ENCODE data around the gene TSR3. TPM values are rescaled to one million over a fixed set of nuclear protein-coding genes. Genes with fewer than 3 reads are reported as not detected.

TSR3 gene
- total and polyA plus RNA-seq, 5 donors from 2014 or later, result 31.5 to 103 (median 92.2) TPM

DNA sequence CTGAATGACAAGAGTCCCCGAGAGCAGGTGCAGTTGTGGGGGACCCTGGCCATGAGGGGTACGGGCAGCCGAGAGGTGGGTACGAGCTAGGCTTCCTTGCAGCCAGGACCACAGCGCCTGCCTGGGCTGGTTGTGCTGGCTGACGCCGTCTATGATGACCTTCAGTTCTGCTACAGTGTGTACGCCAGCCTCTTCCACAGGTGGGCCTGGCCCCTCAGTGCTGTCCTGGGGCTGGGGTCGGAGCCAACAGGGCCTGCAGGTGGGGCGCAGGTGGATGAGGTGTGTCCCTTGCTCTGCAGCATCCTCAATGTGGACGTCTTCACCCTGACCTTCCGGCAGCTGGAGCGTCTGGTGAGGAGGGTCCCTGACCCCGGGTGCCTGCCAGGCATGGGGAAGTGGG lies 7.2 kb downstream of the TSR3 start:
- peaks cover 9% of the 10 kb centered on the region for H3K36me3 ChIP-seq (ENCODE audit: control insufficient read depth, insufficient read depth, low read length)
- no peaks in the 10 kb centered on the region for H3K9me3 Mint-ChIP-seq
- H3K4me3 Mint-ChIP-seq, result peak overlapping the region in 1 of 4 donors; percentile 58
- H3K4me1 ChIP-seq (ENCODE audit: control insufficient read depth, insufficient read depth, low read length, poor library complexity, severe bottlenecking), result peaks cover 20% of the 10 kb centered on the region
- no peaks in the 10 kb centered on the region for H3K27me3 ChIP-seq (ENCODE audit: control insufficient read depth, insufficient read depth, low read length)
- DNase-seq (no peak), ATAC-seq (ENCODE audit: low read depth in 2 of 2) (no peak)
- no peak overlapping the region for H3K27ac Mint-ChIP-seq
- H3K9me3 ChIP-seq (ENCODE audit: control insufficient read depth in 2 of 2, low read length in 2 of 2), result no peaks in the 10 kb centered on the region
- H3K27me3 Mint-ChIP-seq, result no peaks in the 10 kb centered on the region
- no peak overlapping the region for H3K4me3 ChIP-seq (ENCODE audit: low read depth, low read length)
- no peaks in the 10 kb centered on the region for H3K36me3 Mint-ChIP-seq
- H3K27ac ChIP-seq (ENCODE audit: insufficient read depth, low read length, poor library complexity, severe bottlenecking), result no peak overlapping the region
- peaks cover 0 to 18% (median 3%) of the 10 kb centered on the region in 4 donors for H3K4me1 Mint-ChIP-seq

DNA sequence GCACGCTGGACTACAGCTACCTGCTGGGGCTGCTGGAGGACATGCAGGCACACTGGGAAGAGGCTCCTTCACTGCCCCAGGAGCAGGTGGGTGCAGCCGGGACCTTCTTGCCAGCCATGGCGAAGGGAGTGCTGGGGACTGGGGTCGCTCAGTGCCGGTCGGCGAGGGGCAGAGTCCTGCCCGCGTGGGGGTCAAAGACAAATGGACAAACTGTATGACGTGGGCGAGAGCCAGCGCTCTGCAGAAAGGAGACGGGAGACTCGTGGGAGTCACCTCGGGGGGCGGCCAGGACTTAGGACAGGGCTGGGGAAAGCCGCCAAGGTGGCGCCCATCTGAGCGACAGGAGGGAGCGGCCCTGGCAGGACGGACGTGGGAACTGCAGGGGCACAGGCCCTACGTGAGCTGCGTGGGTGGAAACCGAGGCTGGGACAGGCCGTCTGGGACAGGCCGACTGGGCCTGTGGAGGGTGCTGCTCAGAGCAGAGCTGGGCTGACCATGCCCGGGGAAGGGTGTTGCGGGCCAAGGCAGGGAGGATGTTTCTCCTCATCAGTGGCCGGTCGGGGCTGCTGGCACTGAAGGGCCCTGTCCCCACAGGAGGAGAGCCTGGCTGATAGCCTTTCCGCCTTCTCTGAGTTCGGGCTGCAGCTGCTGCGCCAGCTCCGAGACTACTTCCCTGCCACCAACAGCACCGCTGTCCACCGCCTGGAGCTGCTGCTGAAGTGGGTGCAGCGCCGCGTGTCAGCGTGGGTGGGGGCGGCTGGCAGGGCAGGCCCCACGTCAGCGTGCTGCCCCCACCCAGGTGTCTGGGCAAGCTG lies 8.0 kb downstream of the TSR3 start:
- ATAC-seq (ENCODE audit: low read depth in 2 of 2) (no peak), DNase-seq (no peak)
- no peaks in the 10 kb centered on the region for H3K9me3 ChIP-seq (ENCODE audit: control insufficient read depth in 2 of 2, low read length in 2 of 2)
- Mint-ChIP-seq H3K27me3 (no peaks in the 10 kb centered on the region), H3K4me1 (peaks cover 0 to 16% (median 3%) of the 10 kb centered on the region in 4 donors), H3K4me3 (peak overlapping the region; percentile 63 to 80 (median 72)), H3K36me3 (no peaks in the 10 kb centered on the region), H3K9me3 (no peaks in the 10 kb centered on the region), H3K27ac (peak overlapping the region; percentile 53 to 75 (median 60))
- H3K27ac ChIP-seq (ENCODE audit: insufficient read depth, low read length, poor library complexity, severe bottlenecking), result no peak overlapping the region
- no peaks in the 10 kb centered on the region for H3K27me3 ChIP-seq (ENCODE audit: control insufficient read depth, insufficient read depth, low read length)
- peaks cover 2% of the 10 kb centered on the region for H3K36me3 ChIP-seq (ENCODE audit: control insufficient read depth, insufficient read depth, low read length)
- no peak overlapping the region for H3K4me3 ChIP-seq (ENCODE audit: low read depth, low read length)
- H3K4me1 ChIP-seq (ENCODE audit: control insufficient read depth, insufficient read depth, low read length, poor library complexity, severe bottlenecking), result peaks cover 20% of the 10 kb centered on the region

DNA sequence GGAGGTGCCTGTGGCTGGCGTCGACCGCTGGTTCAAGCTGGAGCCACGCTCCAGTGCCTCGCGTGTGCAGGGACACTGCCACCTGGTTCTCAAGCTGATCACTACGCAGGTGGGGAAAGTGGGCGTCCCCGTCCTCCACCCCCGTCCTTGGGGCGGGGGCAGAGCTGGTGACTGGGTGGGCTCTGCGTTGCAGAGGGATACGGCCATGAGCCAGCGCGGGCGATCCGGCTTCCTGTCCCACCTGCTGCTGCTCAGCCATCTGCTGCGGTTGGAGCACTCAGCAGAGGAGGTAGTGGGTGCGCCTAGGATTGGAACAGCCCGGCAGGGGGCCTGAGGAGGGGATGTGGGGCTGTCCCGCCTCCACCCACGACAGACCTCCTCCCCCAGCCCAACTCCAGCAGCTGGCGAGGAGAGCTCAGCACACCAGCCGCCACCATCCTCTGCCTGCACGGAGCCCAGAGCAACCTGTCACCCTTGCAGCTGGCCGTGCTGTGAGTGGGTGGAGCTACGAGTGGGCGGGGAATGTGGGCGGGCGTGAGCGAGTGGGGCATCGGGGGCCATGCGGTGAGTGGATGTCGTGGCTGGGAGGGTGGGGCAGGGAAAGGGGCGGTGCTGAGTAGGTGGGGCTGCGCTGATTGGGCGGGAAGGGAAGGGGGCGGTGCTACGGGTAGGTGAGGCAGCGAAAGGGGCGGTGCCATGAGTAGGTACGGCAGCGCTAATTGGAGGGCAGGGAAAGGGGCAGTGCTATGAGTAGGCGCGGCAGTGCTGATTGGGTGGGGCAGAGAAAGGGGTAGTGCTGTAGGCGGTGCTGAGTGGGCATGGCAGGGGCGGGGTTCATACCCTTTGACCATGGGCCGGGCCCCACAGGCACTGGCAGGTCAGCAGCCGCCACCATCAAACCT lies 8.9 kb downstream of the TSR3 start:
- Mint-ChIP-seq H3K36me3 (no peaks in the 10 kb centered on the region), H3K27me3 (no peaks in the 10 kb centered on the region), H3K4me1 (peaks cover 0 to 16% (median 3%) of the 10 kb centered on the region in 4 donors), H3K4me3 (peak overlapping the region; percentile 63 to 80 (median 72)), H3K27ac (peak overlapping the region in 2 of 3 donors; percentile 60 to 75), H3K9me3 (no peaks in the 10 kb centered on the region)
- H3K4me1 ChIP-seq (ENCODE audit: control insufficient read depth, insufficient read depth, low read length, poor library complexity, severe bottlenecking), result peaks cover 23% of the 10 kb centered on the region
- peak overlapping the region; percentile 32 for H3K4me3 ChIP-seq (ENCODE audit: low read depth, low read length)
- no peaks in the 10 kb centered on the region for H3K27me3 ChIP-seq (ENCODE audit: control insufficient read depth, insufficient read depth, low read length)
- ATAC-seq (ENCODE audit: low read depth in 2 of 2), result peak; percentile 83 to 86
- DNase-seq, result peak; percentile 94 to 97 (median 95)
- H3K9me3 ChIP-seq (ENCODE audit: control insufficient read depth in 2 of 2, low read length in 2 of 2), result no peaks in the 10 kb centered on the region
- H3K27ac ChIP-seq (ENCODE audit: insufficient read depth, low read length, poor library complexity, severe bottlenecking), result peak overlapping the region; percentile 5
- H3K36me3 ChIP-seq (ENCODE audit: control insufficient read depth, insufficient read depth, low read length), result no peaks in the 10 kb centered on the region

DNA sequence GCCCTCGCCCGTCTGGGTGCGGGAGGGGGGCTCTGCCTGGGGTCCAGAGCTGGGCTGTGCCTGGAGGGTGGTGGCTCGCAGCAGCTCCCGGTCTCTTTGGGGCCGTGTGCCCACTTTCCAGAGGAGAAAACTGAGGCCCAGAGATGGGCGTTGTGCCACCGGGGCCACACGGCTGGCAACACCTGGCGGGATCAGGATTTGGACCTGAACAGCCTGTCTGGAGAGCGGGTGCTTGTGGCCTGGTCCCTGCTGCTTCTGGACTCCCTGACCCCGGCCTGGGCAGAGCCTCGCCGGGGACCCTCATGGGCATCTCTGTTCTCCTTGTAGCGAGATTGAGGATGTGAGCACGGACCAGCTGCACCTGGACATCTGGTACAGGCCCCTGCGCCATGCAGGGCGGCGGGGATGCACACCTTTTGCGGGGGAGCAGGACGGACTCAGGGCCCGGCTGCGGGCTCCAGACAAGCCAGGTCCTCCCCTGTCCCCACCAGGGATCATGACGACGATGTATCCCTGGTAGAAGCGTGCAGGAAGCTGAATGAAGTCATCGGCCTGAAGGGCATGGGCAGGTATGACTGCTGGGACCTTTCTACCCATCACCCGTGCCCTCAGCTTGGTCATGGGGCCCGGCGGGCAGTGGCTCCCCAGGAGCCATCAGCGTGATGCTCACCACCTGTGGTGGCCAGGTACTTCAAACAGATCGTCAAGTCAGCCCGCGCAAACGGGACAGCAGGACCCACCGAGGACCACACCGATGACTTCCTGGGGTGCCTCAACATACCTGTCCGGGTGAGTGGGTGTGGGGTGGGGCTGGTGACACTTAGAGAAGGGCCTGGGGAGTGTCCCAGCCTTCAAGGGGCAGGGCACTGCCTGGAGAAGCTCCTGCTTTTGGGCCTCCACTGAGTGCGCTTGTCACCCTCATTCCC lies 9.9 kb downstream of the TSR3 start:
- H3K27ac Mint-ChIP-seq, result no peak overlapping the region

DNA sequence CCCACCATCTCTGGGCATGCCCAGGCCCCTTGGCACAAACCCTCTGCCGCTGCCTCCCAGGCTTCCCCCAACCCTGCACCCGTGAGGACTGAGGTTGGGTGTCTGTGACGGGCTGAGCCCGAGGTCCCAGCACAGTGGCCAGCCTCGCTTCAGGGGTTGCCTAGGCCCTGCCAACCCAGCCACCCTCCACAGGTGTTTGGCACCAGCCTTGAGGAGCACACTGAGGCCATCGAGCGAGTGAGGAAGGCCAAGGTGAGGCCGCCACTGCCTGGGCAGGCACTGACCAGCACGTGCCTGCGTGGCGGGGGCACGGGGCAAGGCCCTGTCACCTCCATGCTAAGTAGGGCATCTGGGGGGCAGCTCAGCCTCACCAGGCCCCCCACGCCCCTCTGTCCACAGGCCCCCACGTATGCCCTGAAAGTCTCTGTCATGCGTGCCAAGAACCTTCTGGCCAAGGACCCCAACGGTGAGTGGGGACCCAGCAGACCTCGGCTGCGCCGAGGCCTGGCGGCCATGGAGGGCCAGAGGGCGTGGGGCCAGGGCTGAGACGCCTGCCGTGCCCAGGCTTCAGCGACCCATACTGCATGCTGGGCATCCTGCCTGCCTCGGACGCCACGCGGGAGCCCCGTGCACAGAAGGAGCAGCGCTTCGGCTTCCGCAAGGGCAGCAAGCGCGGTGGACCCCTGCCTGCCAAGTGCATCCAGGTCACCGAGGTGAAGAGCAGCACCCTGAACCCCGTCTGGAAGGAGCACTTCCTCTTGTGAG lies 10.8 kb downstream of the TSR3 start:
- Histone ChIP-seq H3K36me3 (ENCODE audit: control insufficient read depth, insufficient read depth, low read length) (no peaks in the 10 kb centered on the region), H3K4me3 (ENCODE audit: low read depth, low read length) (no peak overlapping the region), H3K9me3 (ENCODE audit: control insufficient read depth in 2 of 2, low read length in 2 of 2) (no peaks in the 10 kb centered on the region), H3K4me1 (ENCODE audit: control insufficient read depth, insufficient read depth, low read length, poor library complexity, severe bottlenecking) (peaks cover 23% of the 10 kb centered on the region), H3K27me3 (ENCODE audit: control insufficient read depth, insufficient read depth, low read length) (no peaks in the 10 kb centered on the region), H3K27ac (ENCODE audit: insufficient read depth, low read length, poor library complexity, severe bottlenecking) (no peak overlapping the region)
- Mint-ChIP-seq H3K36me3 (no peaks in the 10 kb centered on the region), H3K4me3 (no peak overlapping the region), H3K27ac (no peak overlapping the region), H3K4me1 (peaks cover 0 to 16% (median 3%) of the 10 kb centered on the region in 4 donors), H3K9me3 (no peaks in the 10 kb centered on the region), H3K27me3 (peaks cover 13% of the 10 kb centered on the region)
- DNase-seq, result no peak
- ATAC-seq (ENCODE audit: low read depth in 2 of 2), result no peak

More for the DNA sequence above, 9.9 kb downstream of the TSR3 start:
- no peaks in the 10 kb centered on the region for H3K27me3 ChIP-seq (ENCODE audit: control insufficient read depth, insufficient read depth, low read length)
- no peaks in the 10 kb centered on the region for H3K9me3 ChIP-seq (ENCODE audit: control insufficient read depth in 2 of 2, low read length in 2 of 2)
- Mint-ChIP-seq H3K36me3 (no peaks in the 10 kb centered on the region), H3K27me3 (peaks cover 5% of the 10 kb centered on the region), H3K9me3 (no peaks in the 10 kb centered on the region), H3K4me1 (peaks cover 0 to 16% (median 3%) of the 10 kb centered on the region in 4 donors), H3K4me3 (peak overlapping the region in 2 of 4 donors; percentile 80)
- no peaks in the 10 kb centered on the region for H3K36me3 ChIP-seq (ENCODE audit: control insufficient read depth, insufficient read depth, low read length)
- no peak overlapping the region for H3K27ac ChIP-seq (ENCODE audit: insufficient read depth, low read length, poor library complexity, severe bottlenecking)
- ATAC-seq (ENCODE audit: low read depth in 2 of 2), result no peak
- no peak for DNase-seq
- peak overlapping the region; percentile 32 for H3K4me3 ChIP-seq (ENCODE audit: low read depth, low read length)
- H3K4me1 ChIP-seq (ENCODE audit: control insufficient read depth, insufficient read depth, low read length, poor library complexity, severe bottlenecking), result peaks cover 23% of the 10 kb centered on the region

DNA sequence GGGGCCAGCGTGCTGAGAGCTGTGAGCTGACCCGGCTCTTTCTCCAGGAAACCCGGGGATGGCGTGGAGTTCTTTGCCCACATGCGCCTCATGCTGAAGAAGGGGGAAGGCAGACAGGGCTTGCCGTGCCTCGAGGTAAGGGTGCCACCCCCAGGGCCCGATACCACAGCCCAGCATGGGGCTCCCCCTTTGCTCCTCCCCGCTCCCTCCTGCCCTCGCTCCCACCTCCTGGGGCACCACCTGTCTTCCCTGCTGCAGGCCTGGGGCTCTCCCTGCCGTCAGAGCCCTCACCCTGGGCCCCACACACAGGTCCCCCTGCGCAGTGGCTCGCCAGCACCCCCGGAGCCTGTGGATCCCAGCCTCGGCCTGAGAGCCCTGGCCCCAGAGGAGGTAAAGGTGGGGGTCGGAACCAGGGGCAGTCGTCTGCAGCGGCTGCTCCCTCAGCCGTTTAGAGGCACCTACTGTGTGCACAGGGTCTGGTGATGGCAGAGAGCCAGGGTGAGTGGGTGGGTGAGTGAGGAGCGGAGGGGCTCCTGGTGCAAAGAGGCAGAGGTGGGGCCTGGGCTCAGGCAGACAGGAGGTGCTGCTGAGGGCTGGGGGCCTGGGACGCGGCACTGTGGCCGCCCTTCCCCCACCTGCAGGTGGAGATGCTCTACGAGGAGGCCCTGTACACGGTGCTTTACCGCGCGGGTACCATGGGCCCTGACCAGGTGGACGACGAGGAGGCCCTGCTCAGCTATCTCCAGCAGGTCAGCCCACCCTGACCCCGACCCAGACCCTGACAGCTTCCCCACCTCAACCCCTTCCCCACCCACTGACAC lies 12.6 kb downstream of the TSR3 start:
- Histone ChIP-seq H3K36me3 (ENCODE audit: control insufficient read depth, insufficient read depth, low read length) (no peaks in the 10 kb centered on the region), H3K27ac (ENCODE audit: insufficient read depth, low read length, poor library complexity, severe bottlenecking) (no peak overlapping the region), H3K9me3 (ENCODE audit: control insufficient read depth in 2 of 2, low read length in 2 of 2) (no peaks in the 10 kb centered on the region), H3K4me1 (ENCODE audit: control insufficient read depth, insufficient read depth, low read length, poor library complexity, severe bottlenecking) (peaks cover 28% of the 10 kb centered on the region), H3K4me3 (ENCODE audit: low read depth, low read length) (no peak overlapping the region), H3K27me3 (ENCODE audit: control insufficient read depth, insufficient read depth, low read length) (no peaks in the 10 kb centered on the region)
- ATAC-seq (ENCODE audit: low read depth in 2 of 2) (no peak), DNase-seq (no peak)
- Mint-ChIP-seq H3K4me1 (peaks cover 0 to 18% (median 3%) of the 10 kb centered on the region in 4 donors), H3K27me3 (peaks cover 27% of the 10 kb centered on the region), H3K9me3 (no peaks in the 10 kb centered on the region), H3K36me3 (no peaks in the 10 kb centered on the region), H3K27ac (no peak overlapping the region), H3K4me3 (no peak overlapping the region)
